CD4-positive, alpha-beta T cell (primary cell): Measurements from ENCODE around the gene SSH2. TPM values are rescaled to one million over a fixed set of nuclear protein-coding genes. Genes with fewer than 3 reads are reported as not detected.

ENCODE experiments used
- ATAC-seq: fragments of 200-7000 bp; cut with Tn5 transposase; one replicate; pipeline ENCODE4 v1.10.0; 2022; ENCODE audit warnings: mild to moderate bottlenecking; ENCODE audit not compliant: poor library complexity
- CTCF ChIA-PET: fragments of 350-600 bp; sonication (Branson Sonifier 250); formaldehyde crosslinking; loops from one replicate; lab custom pipeline; 2021; ENCODE audit warnings: antibody characterized with exemption, inconsistent platforms; lab: Charles Lee
- POLR2A ChIA-PET: fragments of 350-600 bp; sonication (Branson Sonifier 250); formaldehyde crosslinking; loops from one replicate; lab custom pipeline; 2021; ENCODE audit warnings: antibody characterized with exemption, inconsistent platforms; lab: Charles Lee
- DNase-seq, 14 experiments: peaks; one replicate each; pipeline ENCODE4 v3.0.0-alpha.2; 2013 to 2020; ENCODE audit warnings: mixed read lengths in 2 of 14
- H3K27ac ChIP-seq, 2 donors: one replicate each; pipeline versions ENCODE4 v1.5.1 to v1.7.0; 2013; ENCODE audit warnings: low read length in 2 of 2, low read depth in 1 of 2, mild to moderate bottlenecking in 1 of 2
- H3K27me3 ChIP-seq, 2 experiments: 1 replicate in 1 of 2; 2 replicates in 1 of 2; pipeline versions ENCODE4 v1.6.1 to v1.7.0; 2013; ENCODE audit warnings: low read length in 2 of 2, control low read depth in 1 of 2, mild to moderate bottlenecking in 1 of 2, moderate library complexity in 1 of 2; ENCODE audit not compliant: insufficient read depth in 2 of 2, control insufficient read depth in 1 of 2
- H3K36me3 ChIP-seq: one replicate; pipeline ENCODE4 v1.6.1; 2013; ENCODE audit warnings: low read length, control low read depth; ENCODE audit not compliant: insufficient read depth
- H3K4me1 ChIP-seq: one replicate; pipeline ENCODE4 v1.6.1; 2013; ENCODE audit warnings: low read length, control low read depth; ENCODE audit not compliant: insufficient read depth
- H3K4me3 ChIP-seq: one replicate; pipeline ENCODE4 v1.5.1; 2013; ENCODE audit warnings: mild to moderate bottlenecking, low read length, moderate library complexity
- H3K9me3 ChIP-seq, 2 experiments: 1 replicate in 1 of 2; 2 replicates in 1 of 2; pipeline versions ENCODE4 v1.6.1 to v1.7.0; 2013; ENCODE audit warnings: low read length in 2 of 2, mild to moderate bottlenecking in 2 of 2, control low read depth in 1 of 2, moderate library complexity in 1 of 2; ENCODE audit not compliant: control insufficient read depth in 1 of 2, insufficient read depth in 1 of 2
- H3K27ac Mint-ChIP-seq: one replicate; pipeline ENCODE4 v1.8.0; 2020; ENCODE audit warnings: mixed read lengths
- H3K27me3 Mint-ChIP-seq: one replicate; pipeline ENCODE4 v1.8.0; 2021; ENCODE audit warnings: mixed read lengths
- H3K36me3 Mint-ChIP-seq: one replicate; pipeline ENCODE4 v1.8.0; 2021; ENCODE audit warnings: low read depth, mixed read lengths
- H3K4me1 Mint-ChIP-seq: one replicate; pipeline ENCODE4 v1.8.0; 2021; ENCODE audit warnings: low read depth, mixed read lengths
- H3K4me3 Mint-ChIP-seq: one replicate; pipeline ENCODE4 v1.8.0; 2020; ENCODE audit warnings: mild to moderate bottlenecking, mixed read lengths
- H3K9me3 Mint-ChIP-seq: one replicate; pipeline ENCODE4 v1.8.0; 2020; ENCODE audit warnings: mixed read lengths
- intact Hi-C, 2 experiments: fragments of 100-400 bp; cut with DNase I in 1 of 2; cut with micrococcal nuclease in 1 of 2; formaldehyde crosslinking; loops; one replicate each; pipeline versions ENCODE4 v1.15.1 to v1.9.0; 2023 to 2025; cut with DNase I, micrococcal nuclease
- total RNA-seq, 174 experiments: library from RNA in 2 of 174; stranded (reverse) in 2 of 174; gene quantifications; one replicate each; pipeline ENCODE4 v1.2.3 and lab custom pipeline; 2021 to 2026
- TF ChIP-seq, protein P1 (sequence below): fragments of 200-600 bp; IDR thresholded peaks from one replicate; pipeline ENCODE4 v1.8.0; 2022; ENCODE audit warnings: antibody characterized with exemption, mild to moderate bottlenecking

Gene SSH2
- total RNA-seq, 2 experiments from 2014 or later: 73.4 to 81.5 TPM

DNA sequence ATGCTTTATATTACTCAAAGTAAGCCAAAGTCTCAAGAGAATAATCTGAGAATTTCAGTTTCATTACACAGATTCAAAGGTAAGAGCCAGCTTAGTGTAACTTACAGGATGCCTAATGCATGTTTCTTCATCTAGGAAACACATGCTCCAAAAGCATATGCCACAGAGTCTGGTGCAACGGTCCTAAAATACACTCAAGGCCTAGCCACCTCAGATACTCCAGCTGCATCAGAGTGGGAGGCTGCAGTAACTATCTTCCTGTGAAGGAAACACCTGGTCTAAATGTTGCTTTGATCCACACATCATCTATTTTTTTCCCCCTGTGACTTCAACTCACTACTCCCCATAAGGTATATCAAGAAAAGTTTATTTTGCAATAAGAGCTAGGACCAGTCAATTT is 255.7 kb downstream of the SSH2 start:
- peaks cover 28% of the 10 kb centered on the region for H3K4me1 Mint-ChIP-seq
- intact Hi-C loops: no loop called here
- no peaks in the 10 kb centered on the region for H3K27me3 ChIP-seq

DNA sequence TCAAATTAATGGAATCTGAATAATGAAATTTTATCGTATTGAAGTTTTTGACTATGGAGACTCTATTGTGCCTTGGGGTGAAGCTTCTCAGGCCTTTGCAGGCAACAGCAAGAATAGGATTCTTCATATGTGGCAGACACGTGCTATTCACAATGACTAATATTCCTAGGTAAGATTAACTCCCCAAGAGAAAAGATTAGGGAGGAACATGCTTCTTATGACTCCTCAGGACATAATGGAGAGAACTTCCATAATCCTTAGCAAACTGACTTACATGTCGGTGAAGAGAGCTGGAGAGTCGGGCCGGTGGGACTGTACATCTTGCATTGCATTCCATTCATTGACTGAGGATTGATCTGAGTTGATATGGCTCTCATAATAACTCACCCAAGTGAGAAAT is 258.4 kb downstream of the SSH2 start:
- ChIA-PET POLR2A (interaction anchor here (1.2 kb wide), 1 partner anchor 33 kb away, joined by 5 read pairs; no protein-coding TSS in a partner anchor), CTCF (no interaction called here)
- intact Hi-C loops: no loop called here
- Mint-ChIP-seq H3K4me1 (peaks cover 25% of the 10 kb centered on the region), H3K4me3 (no peak overlapping the region), H3K36me3 (peaks cover 91% of the 10 kb centered on the region), H3K27me3 (no peaks in the 10 kb centered on the region), H3K9me3 (no peaks in the 10 kb centered on the region), H3K27ac (no peak overlapping the region)
- Histone ChIP-seq H3K4me1 (no peaks in the 10 kb centered on the region), H3K27ac (no peak overlapping the region), H3K9me3 (no peaks in the 10 kb centered on the region), H3K36me3 (peaks cover 90% of the 10 kb centered on the region), H3K4me3 (no peak overlapping the region), H3K27me3 (no peaks in the 10 kb centered on the region)
- ATAC-seq (no peak), DNase-seq (no peak)
- TF ChIP-seq, protein P1, sequence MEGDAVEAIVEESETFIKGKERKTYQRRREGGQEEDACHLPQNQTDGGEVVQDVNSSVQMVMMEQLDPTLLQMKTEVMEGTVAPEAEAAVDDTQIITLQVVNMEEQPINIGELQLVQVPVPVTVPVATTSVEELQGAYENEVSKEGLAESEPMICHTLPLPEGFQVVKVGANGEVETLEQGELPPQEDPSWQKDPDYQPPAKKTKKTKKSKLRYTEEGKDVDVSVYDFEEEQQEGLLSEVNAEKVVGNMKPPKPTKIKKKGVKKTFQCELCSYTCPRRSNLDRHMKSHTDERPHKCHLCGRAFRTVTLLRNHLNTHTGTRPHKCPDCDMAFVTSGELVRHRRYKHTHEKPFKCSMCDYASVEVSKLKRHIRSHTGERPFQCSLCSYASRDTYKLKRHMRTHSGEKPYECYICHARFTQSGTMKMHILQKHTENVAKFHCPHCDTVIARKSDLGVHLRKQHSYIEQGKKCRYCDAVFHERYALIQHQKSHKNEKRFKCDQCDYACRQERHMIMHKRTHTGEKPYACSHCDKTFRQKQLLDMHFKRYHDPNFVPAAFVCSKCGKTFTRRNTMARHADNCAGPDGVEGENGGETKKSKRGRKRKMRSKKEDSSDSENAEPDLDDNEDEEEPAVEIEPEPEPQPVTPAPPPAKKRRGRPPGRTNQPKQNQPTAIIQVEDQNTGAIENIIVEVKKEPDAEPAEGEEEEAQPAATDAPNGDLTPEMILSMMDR: no peak

More for the DNA sequence above, 255.7 kb downstream of the SSH2 start:
- peak in 3 of 14 experiments; percentile 5 to 20 (median 14) for DNase-seq
- Mint-ChIP-seq H3K4me3 (no peak overlapping the region), H3K9me3 (no peaks in the 10 kb centered on the region), H3K27me3 (no peaks in the 10 kb centered on the region), H3K36me3 (peaks cover 83% of the 10 kb centered on the region), H3K27ac (peak overlapping the region; percentile 73)
- H3K9me3 ChIP-seq: no peaks in the 10 kb centered on the region
- TF ChIP-seq, protein P1: no peak
- ChIA-PET POLR2A (interaction anchor here (1.1 to 2.5 kb wide), 2 partner anchors 56 to 86 kb away, joined by 3 to 8 read pairs; no protein-coding TSS in a partner anchor), CTCF (interaction anchor here (0.8 to 2.8 kb wide), 2 partner anchors 19 to 57 kb away, joined by 3 to 11 read pairs; no protein-coding TSS in a partner anchor)
- H3K36me3 ChIP-seq: peaks cover 83% of the 10 kb centered on the region
- no peak overlapping the region for H3K27ac ChIP-seq
- ATAC-seq: peak; percentile 43
- H3K4me1 ChIP-seq: no peaks in the 10 kb centered on the region
- no peak overlapping the region for H3K4me3 ChIP-seq

DNA sequence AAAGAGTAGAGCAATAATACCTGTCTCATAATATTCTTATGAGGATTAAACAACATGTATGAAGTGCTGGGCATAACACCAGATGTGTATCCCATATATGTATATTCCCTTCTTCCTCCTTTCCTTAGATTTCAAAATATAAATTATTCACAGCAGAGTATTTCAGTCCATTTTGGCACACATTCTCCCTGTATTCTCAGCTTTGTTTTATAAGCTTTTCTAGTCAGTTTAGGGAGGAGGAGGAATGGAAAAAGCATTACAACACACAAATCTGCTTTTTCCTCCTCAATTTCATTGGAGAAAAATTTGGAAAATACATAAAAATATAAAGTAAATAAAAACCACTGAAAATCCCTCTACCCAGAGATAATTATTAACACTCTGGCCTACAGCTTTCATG is 260.8 kb downstream of the SSH2 start:
- H3K9me3 ChIP-seq: no peaks in the 10 kb centered on the region
- peaks cover 92% of the 10 kb centered on the region for H3K36me3 ChIP-seq
- peaks cover 21% of the 10 kb centered on the region for H3K4me1 Mint-ChIP-seq
- H3K4me3 Mint-ChIP-seq: no peak overlapping the region
- no peak overlapping the region for H3K4me3 ChIP-seq
- H3K27me3 Mint-ChIP-seq: no peaks in the 10 kb centered on the region
- intact Hi-C loops: loop anchor here in 1 of 2 experiments (10.0 kb wide), 1 partner anchor 426 kb away; no protein-coding TSS in a partner anchor
- H3K4me1 ChIP-seq: no peaks in the 10 kb centered on the region
- no peaks in the 10 kb centered on the region for H3K9me3 Mint-ChIP-seq
- POLR2A ChIA-PET: interaction anchor here (0.6 kb wide), 1 partner anchor 13 kb away, joined by 3 read pairs; no protein-coding TSS in a partner anchor
- CTCF ChIA-PET: no interaction called here
- DNase-seq (no peak), ATAC-seq (no peak)
- no peak overlapping the region for H3K27ac Mint-ChIP-seq
- TF ChIP-seq, protein P1: no peak
- H3K36me3 Mint-ChIP-seq: peaks cover 91% of the 10 kb centered on the region
- no peaks in the 10 kb centered on the region for H3K27me3 ChIP-seq
- H3K27ac ChIP-seq: no peak overlapping the region
